GM10248 (cell line): Measurements from ENCODE around the gene ABCB9.

Experiments used
- CTCF ChIA-PET: fragments of 300-600 bp; sonication (Branson Sonifier 250); formaldehyde crosslinking; extraction: SDS; loops from one replicate; lab custom pipeline; 2021; ENCODE audit warnings: antibody characterized with exemption; lab: Yijun Ruan, JAX
- POLR2A ChIA-PET: fragments of 350-650 bp; sonication (Branson Sonifier 250); formaldehyde crosslinking; extraction: SDS; loops from one replicate; lab custom pipeline; 2020; ENCODE audit warnings: antibody characterized with exemption; lab: Yijun Ruan, JAX
- DNase-seq: peaks from one replicate; pipeline ENCODE4 v3.0.0; 2012; ENCODE audit errors: extremely low spot score
- TF ChIP-seq, protein P1 (sequence below): IDR thresholded peaks from 2 replicates; pipeline ENCODE4 v1.5.1; 2012; ENCODE audit warnings: mild to moderate bottlenecking, low read depth; ENCODE audit errors: extremely low read depth, missing control alignments, control extremely low read depth

ABCB9 gene

DNA sequence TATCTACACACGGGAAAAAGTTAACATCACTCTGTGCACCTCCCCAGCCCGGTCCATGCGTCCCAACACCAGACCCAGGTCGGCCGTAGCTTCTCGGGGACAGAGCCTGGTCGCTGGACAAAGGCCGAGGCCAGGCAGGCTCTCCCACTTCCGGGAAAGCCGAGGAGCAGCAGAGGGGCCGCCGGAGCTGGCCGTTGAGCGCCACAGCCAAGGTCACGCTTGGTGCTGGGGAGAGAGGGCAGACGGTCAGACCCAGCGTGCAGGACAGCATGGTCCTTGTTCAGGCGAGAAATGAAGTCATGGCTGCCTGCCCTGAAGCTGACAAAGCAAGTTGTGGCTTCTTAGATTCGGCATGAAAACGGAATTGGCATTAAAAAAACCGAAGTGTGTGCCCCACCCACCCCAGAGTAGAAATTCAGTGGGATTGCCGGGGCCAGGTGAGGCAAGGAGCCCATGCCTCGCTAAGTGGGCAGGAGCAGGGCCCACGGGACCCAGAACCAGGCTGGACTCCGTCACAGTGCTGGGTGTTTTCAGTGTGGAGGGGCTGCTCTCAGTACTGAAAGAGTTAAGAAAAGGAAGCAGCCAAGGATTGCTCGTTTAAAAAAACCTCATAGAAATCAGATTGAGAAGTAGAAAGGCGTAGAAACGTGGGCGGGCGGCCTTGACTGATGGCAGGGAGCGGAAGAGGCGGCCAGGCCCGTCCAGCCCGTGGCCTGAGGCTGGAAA is 18.5 kb upstream of the ABCB9 start:
- TF ChIP-seq, protein P1, sequence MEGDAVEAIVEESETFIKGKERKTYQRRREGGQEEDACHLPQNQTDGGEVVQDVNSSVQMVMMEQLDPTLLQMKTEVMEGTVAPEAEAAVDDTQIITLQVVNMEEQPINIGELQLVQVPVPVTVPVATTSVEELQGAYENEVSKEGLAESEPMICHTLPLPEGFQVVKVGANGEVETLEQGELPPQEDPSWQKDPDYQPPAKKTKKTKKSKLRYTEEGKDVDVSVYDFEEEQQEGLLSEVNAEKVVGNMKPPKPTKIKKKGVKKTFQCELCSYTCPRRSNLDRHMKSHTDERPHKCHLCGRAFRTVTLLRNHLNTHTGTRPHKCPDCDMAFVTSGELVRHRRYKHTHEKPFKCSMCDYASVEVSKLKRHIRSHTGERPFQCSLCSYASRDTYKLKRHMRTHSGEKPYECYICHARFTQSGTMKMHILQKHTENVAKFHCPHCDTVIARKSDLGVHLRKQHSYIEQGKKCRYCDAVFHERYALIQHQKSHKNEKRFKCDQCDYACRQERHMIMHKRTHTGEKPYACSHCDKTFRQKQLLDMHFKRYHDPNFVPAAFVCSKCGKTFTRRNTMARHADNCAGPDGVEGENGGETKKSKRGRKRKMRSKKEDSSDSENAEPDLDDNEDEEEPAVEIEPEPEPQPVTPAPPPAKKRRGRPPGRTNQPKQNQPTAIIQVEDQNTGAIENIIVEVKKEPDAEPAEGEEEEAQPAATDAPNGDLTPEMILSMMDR = no peak
- CTCF ChIA-PET = interaction anchor here (1.0 kb wide), 1 partner anchor 9 kb away, joined by 3 read pairs; no protein-coding TSS in a partner anchor
- POLR2A ChIA-PET = no interaction called here
- no peak for DNase-seq

DNA sequence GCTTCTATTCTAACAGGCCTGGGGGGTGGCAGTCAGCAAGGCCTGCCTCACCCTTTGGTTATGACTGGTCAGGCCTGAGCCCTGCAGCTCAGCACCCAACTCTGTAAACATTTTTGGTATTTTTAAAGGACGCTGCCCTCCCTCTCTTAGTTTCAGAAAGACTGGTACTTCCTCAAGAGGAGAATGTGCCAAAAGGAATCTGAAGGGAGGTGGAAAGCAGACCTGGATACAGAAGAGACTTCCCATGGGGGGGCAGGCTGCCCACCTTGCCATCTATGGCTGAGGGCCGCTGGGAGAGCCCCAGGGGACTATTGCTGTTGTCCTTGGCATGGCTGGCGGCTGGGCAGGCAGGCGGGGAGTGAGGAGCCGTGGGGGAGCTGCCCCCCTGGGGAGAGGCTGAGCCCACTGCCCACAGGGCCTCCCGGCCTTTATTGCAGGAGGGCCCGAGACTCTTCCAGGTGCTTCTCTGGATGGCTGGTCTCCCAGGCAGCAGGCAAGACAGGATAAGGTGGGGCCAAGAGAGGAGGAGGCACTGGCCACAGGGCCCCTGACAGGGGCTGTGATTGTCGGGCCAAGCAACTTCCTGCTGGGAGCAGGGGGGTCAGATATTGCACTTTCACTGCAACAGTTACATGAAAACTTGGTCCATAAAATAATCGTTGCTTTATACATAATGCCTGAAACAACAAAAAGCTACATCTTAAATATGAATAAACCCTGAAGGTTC is 17.7 kb upstream of the ABCB9 start:
- POLR2A ChIA-PET = no interaction called here
- TF ChIP-seq, protein P1 = no peak
- CTCF ChIA-PET = interaction anchor here (1.0 to 1.2 kb wide), 2 partner anchors 8 to 190 kb away, joined by 3 read pairs; no protein-coding TSS in a partner anchor
- no peak for DNase-seq

DNA sequence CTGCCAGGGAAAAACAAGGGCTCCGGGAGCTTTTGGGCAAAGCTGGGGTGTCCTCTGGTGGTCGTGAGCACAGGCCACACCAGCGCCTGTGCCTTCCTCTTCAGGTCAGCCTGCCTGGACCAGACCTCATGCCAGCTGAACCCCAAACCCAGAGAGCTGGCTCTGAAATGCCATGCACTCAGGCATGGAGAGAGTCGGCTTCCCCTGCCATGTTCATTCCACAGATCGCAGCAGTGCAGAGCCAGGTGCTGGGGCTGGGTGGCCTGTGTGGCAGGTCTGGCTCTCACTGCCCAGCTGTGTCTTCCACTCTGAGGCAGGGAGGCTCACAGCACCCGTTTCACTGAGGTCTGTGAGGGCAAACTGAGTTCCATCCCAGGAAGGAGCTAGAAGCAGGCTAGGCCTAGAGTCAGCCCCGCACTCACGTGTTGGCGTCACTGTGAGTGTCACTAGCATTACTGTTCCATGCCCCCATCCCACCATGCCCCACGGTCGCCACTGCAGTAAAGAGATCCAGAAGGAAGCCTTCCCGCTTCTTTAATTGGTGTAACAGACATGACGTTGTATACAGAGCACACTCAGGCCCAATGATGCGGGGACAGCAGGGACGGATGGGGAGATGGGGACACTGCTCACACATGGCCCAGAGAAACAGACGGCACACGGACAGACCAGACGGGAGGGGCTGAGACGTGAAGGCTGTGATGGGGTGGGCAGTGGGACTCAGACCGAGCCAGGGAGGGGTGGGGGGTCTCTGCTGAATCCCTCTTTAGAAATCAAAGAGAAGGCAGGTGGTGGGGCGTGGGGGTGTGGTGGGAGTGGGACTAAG is 16.9 kb upstream of the ABCB9 start:
- CTCF ChIA-PET = interaction anchor here (1.1 to 1.2 kb wide), 2 partner anchors 189 to 255 kb away, joined by 3 read pairs; no protein-coding TSS in a partner anchor
- POLR2A ChIA-PET = no interaction called here
- TF ChIP-seq, protein P1 = no peak
- no peak for DNase-seq

DNA sequence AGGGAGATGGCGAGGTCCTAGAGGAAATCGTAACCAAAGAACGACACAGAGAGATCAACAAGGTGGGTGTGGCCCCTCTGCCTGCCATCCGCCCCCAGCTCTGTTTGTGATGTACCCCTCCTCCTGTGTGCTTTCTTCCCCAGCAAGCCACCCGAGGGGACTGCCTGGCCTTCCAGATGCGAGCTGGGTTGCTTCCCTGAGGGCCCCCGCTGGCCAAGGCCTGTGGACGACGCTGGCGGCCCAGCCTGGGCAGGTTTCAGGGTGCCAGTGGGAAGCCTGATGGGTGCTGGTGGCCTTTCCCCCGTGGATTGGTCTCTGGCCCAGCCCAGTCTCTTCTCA is 16.2 kb upstream of the ABCB9 start:
- ChIA-PET POLR2A (no interaction called here), CTCF (interaction anchor here (1.1 to 1.2 kb wide), 2 partner anchors 188 to 256 kb away, joined by 3 read pairs; no protein-coding TSS in a partner anchor)
- TF ChIP-seq, protein P1 = no peak
- no peak for DNase-seq

DNA sequence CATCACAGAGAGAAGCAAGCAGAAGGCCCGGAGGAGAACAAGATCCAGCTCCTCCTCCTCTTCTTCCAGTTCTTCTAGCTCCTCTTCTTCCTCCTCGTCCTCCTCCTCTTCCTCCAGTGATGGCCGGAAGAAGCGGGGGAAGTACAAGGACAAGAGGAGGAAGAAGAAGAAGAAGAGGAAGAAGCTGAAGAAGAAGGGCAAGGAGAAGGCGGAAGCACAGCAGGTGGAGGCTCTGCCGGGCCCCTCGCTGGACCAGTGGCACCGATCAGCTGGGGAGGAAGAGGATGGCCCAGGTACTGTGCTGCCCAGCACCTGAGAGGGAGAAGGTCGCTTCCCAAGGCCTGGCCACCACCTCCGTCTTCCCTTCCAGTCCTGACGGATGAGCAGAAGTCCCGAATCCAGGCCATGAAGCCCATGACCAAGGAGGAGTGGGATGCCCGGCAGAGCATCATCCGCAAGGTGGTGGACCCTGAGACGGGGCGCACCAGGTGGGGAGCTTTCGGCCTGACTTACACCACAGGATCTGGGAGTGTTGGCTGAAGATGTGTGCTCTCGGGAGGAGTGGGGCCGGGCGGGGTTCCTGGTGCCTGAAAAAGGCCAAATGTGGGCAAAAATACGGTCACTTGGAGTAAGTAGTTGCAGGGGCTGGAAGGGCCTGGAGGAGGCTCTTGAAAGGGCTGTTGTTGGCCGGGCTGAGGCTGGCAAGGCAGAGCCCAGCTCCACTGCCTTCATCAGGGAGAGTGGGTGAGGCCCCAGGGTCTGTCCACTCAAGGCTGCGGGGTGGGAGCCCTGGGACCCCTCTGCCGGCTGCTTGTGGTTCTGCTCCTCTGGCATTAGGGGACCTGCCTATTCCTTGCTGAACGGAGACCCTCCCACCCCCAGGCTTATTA is 15.6 kb upstream of the ABCB9 start:
- CTCF ChIA-PET = interaction anchor here (0.9 to 1.4 kb wide), 3 partner anchors 9 to 257 kb away, joined by 3 to 4 read pairs (median 3); no protein-coding TSS in a partner anchor
- DNase-seq = no peak

More for the DNA sequence above, 15.6 kb upstream of the ABCB9 start:
- POLR2A ChIA-PET = interaction anchor here (1.2 kb wide), 1 partner anchor 9 kb away, joined by 3 read pairs; no protein-coding TSS in a partner anchor
- TF ChIP-seq, protein P1 = no peak
